Measurements from ENCODE around the gene SEPTIN1. TPM values are rescaled to one million over a fixed set of nuclear protein-coding genes. Genes with fewer than 3 reads are reported as not detected.

Gene SEPTIN1
- total and polyA plus RNA-seq, 2 of the 13 experiments (the other 11 are each of a cell fraction or from before 2014, with no cell fraction given): 0.18 to 0.67 TPM

DNA sequence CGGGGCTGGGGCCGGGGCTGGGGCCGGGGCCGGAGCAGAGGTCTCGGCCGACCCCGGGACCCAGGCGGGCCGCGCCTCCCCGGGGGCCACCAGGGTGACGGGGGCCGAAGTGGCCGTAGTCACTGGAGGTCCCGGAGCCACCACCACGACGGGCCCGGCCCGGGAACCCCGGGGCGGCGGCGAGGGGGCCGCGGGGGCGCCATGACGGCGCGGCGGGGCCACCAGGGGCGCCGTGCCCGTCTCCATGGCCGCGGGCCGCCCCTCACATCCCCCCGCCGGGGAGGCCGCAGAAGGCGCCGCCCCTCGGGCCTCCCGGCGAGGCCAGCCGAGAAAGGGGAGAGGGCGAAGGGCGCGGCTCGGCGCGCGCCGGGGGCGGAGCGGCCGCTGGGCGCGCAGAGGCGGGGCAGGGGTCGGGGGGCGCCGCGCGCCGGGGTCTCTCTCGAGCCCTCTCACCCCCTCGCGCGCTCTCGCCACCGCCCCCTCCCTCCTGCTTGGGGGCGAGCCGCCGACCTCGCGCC is 12.4 kb downstream of the SEPTIN1 start (continued):
- TF ChIP-seq NONO (IDR thresholded peaks at IDR 0.05) (no peak), NONO (CRISPR knock-in tag; conservative IDR thresholded peaks at IDR 0.05) (0 out of 2 replicates have a peak, but pooled peaks have one; percentile 16), PPARG (CRISPR knock-in tag; conservative IDR thresholded peaks at IDR 0.05) (peak; percentile 79; the same call in 1 of the 2 replicates), SAP130 (CRISPR knock-in tag; IDR thresholded peaks at IDR 0.05; ENCODE audit: low read depth) (peak; percentile 44; the same call in 1 of the 2 replicates), AHR (CRISPR knock-in tag; IDR thresholded peaks at IDR 0.05) (no peak)
- TF ChIP-seq, protein P1, sequence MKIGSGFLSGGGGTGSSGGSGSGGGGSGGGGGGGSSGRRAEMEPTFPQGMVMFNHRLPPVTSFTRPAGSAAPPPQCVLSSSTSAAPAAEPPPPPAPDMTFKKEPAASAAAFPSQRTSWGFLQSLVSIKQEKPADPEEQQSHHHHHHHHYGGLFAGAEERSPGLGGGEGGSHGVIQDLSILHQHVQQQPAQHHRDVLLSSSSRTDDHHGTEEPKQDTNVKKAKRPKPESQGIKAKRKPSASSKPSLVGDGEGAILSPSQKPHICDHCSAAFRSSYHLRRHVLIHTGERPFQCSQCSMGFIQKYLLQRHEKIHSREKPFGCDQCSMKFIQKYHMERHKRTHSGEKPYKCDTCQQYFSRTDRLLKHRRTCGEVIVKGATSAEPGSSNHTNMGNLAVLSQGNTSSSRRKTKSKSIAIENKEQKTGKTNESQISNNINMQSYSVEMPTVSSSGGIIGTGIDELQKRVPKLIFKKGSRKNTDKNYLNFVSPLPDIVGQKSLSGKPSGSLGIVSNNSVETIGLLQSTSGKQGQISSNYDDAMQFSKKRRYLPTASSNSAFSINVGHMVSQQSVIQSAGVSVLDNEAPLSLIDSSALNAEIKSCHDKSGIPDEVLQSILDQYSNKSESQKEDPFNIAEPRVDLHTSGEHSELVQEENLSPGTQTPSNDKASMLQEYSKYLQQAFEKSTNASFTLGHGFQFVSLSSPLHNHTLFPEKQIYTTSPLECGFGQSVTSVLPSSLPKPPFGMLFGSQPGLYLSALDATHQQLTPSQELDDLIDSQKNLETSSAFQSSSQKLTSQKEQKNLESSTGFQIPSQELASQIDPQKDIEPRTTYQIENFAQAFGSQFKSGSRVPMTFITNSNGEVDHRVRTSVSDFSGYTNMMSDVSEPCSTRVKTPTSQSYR (CRISPR knock-in tag; IDR thresholded peaks at IDR 0.05; ENCODE audit: borderline replicate concordance): peak; percentile 27; the same call in 1 of the 2 replicates
- TF ChIP-seq, protein P2, sequence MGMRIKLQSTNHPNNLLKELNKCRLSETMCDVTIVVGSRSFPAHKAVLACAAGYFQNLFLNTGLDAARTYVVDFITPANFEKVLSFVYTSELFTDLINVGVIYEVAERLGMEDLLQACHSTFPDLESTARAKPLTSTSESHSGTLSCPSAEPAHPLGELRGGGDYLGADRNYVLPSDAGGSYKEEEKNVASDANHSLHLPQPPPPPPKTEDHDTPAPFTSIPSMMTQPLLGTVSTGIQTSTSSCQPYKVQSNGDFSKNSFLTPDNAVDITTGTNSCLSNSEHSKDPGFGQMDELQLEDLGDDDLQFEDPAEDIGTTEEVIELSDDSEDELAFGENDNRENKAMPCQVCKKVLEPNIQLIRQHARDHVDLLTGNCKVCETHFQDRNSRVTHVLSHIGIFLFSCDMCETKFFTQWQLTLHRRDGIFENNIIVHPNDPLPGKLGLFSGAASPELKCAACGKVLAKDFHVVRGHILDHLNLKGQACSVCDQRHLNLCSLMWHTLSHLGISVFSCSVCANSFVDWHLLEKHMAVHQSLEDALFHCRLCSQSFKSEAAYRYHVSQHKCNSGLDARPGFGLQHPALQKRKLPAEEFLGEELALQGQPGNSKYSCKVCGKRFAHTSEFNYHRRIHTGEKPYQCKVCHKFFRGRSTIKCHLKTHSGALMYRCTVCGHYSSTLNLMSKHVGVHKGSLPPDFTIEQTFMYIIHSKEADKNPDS (CRISPR knock-in tag; IDR thresholded peaks at IDR 0.05): no peak
